ENCODE results near the gene CCDC69.

The CCDC69 gene

DNA sequence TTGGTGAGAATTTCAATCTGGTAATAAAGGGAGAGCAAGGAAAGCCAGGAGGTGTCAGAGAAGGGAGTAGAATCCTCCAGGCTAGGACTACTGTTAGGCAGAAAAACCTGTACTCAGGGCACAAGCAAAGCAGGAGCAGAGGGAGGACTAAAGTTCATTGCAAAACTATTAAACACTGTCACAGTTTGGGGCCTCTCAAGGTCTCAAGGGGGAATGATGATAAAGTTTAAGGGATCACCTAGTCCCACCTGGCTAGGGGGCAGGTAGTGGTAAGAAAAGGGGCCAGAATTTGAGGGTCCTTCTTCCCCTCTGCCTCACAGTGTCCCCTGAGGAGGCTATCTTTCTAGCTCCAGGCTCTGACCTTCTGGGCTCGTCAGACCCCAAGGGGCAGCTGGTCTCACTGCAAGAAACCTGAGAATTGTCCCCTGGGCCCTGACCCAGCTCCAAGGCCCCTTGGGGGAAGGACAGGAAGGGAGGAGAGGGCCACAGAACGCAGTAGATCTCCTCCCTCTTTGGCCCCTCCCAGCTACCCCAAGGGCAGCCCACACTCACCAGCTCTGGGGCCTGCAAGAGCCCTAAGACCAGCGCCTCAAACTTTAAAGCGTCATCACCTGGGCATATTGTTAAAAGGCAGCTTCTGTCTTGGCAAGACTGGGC lies 974 bp downstream of the CCDC69 start:
- H3K4me1 ChIP-seq (ENCODE audit: control insufficient read depth, insufficient read depth, low read length) = no peaks in the 10 kb centered on the region
- DNase-seq (ENCODE audit: low read depth, low spot score) = no peak
- H3K27ac ChIP-seq (ENCODE audit: low read length) = no peak overlapping the region
- H3K4me3 ChIP-seq (ENCODE audit: low read length) = peak overlapping the region; percentile 67; the same call in 1 of the 2 replicates
- no CpG with 5 or more reads among the region's 4 CpGs for WGBS (ENCODE audit: insufficient coverage, insufficient read length)
- no peaks in the 10 kb centered on the region for H3K27me3 ChIP-seq (ENCODE audit: control insufficient read depth, insufficient read depth, low read length)
- no peaks in the 10 kb centered on the region for H3K36me3 ChIP-seq (ENCODE audit: control insufficient read depth, insufficient read depth, low read length)
- H3K9me3 ChIP-seq (ENCODE audit: control insufficient read depth, insufficient read depth, low read length) = no peaks in the 10 kb centered on the region

DNA sequence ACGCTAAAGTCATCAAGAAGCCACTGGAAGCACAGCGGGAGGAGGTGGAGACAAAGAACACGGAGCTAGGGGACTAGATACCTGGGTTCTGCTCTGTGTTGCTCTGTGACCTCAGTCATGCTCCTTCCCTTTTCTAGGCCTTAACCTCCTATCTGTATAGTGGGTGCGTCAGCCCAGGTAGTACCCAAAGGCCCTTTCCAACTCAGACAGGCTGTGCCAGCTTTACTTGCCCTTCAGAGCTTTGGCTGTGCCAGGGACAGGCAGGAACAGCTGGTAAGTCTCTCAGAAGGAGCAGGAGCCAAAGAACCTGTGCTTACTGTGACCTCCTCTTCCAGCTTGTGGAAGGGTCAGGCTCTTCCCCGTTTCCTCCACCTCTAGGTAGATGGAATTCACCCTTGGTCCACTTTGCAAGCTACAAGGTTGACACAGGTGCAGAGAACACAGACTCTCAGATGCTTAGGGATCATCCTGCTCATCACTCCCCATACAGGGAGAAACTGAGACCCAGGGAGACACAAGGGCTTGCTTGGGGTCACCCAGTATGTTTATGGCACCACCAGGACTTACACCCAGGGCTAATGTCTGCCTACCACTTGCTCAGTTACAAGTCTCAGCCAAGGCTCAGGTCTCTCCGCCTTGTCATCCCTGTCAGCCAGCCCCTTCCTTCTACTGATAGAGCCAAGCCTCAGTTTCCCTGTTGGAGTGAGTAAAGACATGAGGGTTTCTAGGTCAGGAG lies 1.7 kb downstream of the CCDC69 start:
- Histone ChIP-seq H3K4me3 (ENCODE audit: low read length) (no peak overlapping the region), H3K9me3 (ENCODE audit: control insufficient read depth, insufficient read depth, low read length) (no peaks in the 10 kb centered on the region), H3K4me1 (ENCODE audit: control insufficient read depth, insufficient read depth, low read length) (no peaks in the 10 kb centered on the region), H3K27me3 (ENCODE audit: control insufficient read depth, insufficient read depth, low read length) (no peaks in the 10 kb centered on the region), H3K27ac (ENCODE audit: low read length) (no peak overlapping the region), H3K36me3 (ENCODE audit: control insufficient read depth, insufficient read depth, low read length) (no peaks in the 10 kb centered on the region)
- no CpG with 5 or more reads among the region's 6 CpGs for WGBS (ENCODE audit: insufficient coverage, insufficient read length)
- DNase-seq (ENCODE audit: low read depth, low spot score) = no peak

DNA sequence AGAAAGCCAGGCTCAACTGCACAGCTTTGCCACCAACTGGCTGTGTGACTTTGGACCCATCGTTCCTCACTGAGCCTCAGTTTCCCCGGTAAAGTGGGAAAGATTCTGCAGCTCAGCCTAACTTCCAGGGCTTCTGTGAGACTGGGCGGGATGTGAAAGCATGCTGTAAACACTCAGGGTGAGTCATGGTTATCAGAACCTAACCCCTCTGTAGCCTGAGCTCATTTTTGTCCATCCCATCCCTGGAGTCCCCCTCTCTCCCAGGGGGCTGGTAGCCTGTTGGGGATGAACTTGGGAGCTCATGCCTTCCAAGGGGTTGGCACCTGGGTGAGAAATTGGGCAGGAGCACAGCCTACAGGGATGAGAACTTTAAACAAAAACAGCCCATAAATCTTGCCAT lies 2.3 kb downstream of the CCDC69 start:
- Histone ChIP-seq H3K4me3 (ENCODE audit: low read length) (no peak overlapping the region), H3K36me3 (ENCODE audit: control insufficient read depth, insufficient read depth, low read length) (no peaks in the 10 kb centered on the region), H3K27ac (ENCODE audit: low read length) (no peak overlapping the region), H3K4me1 (ENCODE audit: control insufficient read depth, insufficient read depth, low read length) (no peaks in the 10 kb centered on the region), H3K27me3 (ENCODE audit: control insufficient read depth, insufficient read depth, low read length) (no peaks in the 10 kb centered on the region), H3K9me3 (ENCODE audit: control insufficient read depth, insufficient read depth, low read length) (no peaks in the 10 kb centered on the region)
- DNase-seq (ENCODE audit: low read depth, low spot score) = no peak
- whole genome bisulfite sequencing (ENCODE audit: insufficient coverage, insufficient read length) = no CpG with 5 or more reads among the region's 3 CpGs

DNA sequence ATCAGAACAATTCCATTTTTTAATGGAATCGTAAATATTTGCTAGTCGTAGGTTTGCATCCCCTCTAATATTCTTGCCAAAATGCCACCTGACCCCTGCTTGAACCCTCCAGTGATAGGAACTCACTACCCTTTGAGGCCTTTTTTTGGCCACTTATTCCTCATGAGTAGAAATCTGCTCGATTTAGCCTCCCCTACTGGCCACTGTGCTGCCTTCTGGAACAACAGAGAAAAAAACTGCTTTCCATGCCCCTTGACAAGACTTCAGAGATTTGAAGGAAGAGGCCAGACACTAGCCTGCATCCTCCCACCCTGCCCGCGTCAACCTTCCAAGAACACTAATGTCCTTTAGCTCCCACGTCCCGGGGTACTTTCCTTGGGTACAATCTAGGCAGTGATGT lies 4.1 kb downstream of the CCDC69 start:
- no CpG with 5 or more reads among the region's 7 CpGs for WGBS (ENCODE audit: insufficient coverage, insufficient read length)
- Histone ChIP-seq H3K4me3 (ENCODE audit: low read length) (no peak overlapping the region), H3K27ac (ENCODE audit: low read length) (no peak overlapping the region), H3K4me1 (ENCODE audit: control insufficient read depth, insufficient read depth, low read length) (no peaks in the 10 kb centered on the region), H3K9me3 (ENCODE audit: control insufficient read depth, insufficient read depth, low read length) (no peaks in the 10 kb centered on the region), H3K27me3 (ENCODE audit: control insufficient read depth, insufficient read depth, low read length) (no peaks in the 10 kb centered on the region), H3K36me3 (ENCODE audit: control insufficient read depth, insufficient read depth, low read length) (no peaks in the 10 kb centered on the region)
- DNase-seq (ENCODE audit: low read depth, low spot score) = no peak

DNA sequence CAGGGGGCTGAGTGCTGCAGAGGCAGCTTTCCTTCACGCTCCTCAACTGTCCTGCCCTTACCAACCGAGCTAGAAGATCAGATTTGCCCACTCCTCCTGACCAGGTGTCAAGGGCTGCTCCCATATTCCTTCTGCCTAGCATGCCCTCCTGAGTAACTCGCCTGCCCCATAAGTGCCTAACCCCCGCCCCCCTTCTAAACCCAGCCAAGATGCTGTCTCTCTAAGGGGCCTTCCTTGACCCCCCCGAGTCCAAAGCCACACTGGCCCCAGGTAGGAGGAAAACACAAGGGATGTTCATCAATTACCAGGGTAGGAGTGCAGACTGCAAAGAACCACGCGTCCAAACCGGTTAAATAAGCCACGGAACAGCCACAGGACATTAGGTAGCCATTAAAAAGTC lies 4.8 kb downstream of the CCDC69 start:
- H3K4me3 ChIP-seq (ENCODE audit: low read length) = no peak overlapping the region
- no peaks in the 10 kb centered on the region for H3K4me1 ChIP-seq (ENCODE audit: control insufficient read depth, insufficient read depth, low read length)
- no peak for DNase-seq (ENCODE audit: low read depth, low spot score)
- no peaks in the 10 kb centered on the region for H3K9me3 ChIP-seq (ENCODE audit: control insufficient read depth, insufficient read depth, low read length)
- no peak overlapping the region for H3K27ac ChIP-seq (ENCODE audit: low read length)
- no peaks in the 10 kb centered on the region for H3K27me3 ChIP-seq (ENCODE audit: control insufficient read depth, insufficient read depth, low read length)
- no CpG with 5 or more reads among the region's 9 CpGs for WGBS (ENCODE audit: insufficient coverage, insufficient read length)
- H3K36me3 ChIP-seq (ENCODE audit: control insufficient read depth, insufficient read depth, low read length) = no peaks in the 10 kb centered on the region

DNA sequence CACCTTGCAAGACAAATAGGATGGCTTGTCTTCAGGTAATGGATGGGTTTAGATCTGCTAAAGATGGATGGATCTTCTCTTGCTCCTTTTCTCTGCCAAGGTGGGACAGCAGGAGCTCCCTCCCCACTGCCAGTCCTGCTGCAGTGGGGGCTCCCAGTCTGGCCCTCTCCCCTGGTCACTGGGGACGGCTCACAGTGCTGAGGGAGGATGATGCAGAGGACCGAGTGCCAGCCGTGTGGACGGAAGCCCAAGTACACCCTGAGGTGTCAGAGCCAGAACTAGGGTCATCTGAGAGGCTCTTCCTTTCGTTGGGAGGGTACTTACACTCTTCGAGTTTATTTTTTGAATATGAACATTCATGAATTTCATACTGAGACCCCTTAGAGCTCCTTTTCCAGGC lies 5.7 kb downstream of the CCDC69 start:
- no CpG with 5 or more reads among the region's 6 CpGs for WGBS (ENCODE audit: insufficient coverage, insufficient read length)
- no peaks in the 10 kb centered on the region for H3K4me1 ChIP-seq (ENCODE audit: control insufficient read depth, insufficient read depth, low read length)
- no peak overlapping the region for H3K27ac ChIP-seq (ENCODE audit: low read length)
- no peaks in the 10 kb centered on the region for H3K36me3 ChIP-seq (ENCODE audit: control insufficient read depth, insufficient read depth, low read length)
- no peaks in the 10 kb centered on the region for H3K9me3 ChIP-seq (ENCODE audit: control insufficient read depth, insufficient read depth, low read length)
- no peak overlapping the region for H3K4me3 ChIP-seq (ENCODE audit: low read length)
- no peak for DNase-seq (ENCODE audit: low read depth, low spot score)
- no peaks in the 10 kb centered on the region for H3K27me3 ChIP-seq (ENCODE audit: control insufficient read depth, insufficient read depth, low read length)

DNA sequence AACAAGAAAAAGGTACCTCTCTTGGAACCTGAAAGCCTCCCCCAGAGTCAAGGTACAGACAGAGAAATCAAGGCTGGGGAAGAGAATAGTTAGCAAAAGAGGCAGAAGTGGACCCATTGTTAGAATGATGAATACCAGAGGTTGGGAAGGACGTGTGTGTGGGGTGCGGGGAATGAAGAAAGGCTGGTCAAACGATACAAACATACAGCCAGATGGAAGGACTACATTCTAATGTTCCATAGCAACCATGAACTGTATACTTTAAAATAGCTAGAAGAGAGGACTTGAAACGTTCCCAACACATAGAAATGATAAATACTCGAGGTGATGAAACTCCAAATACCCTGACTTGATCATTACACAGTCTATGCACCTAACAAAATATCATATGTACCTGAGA lies 7.1 kb downstream of the CCDC69 start:
- WGBS (ENCODE audit: insufficient coverage, insufficient read length) = no CpG with 5 or more reads among the region's 5 CpGs
- no peaks in the 10 kb centered on the region for H3K27me3 ChIP-seq (ENCODE audit: control insufficient read depth, insufficient read depth, low read length)
- no peaks in the 10 kb centered on the region for H3K9me3 ChIP-seq (ENCODE audit: control insufficient read depth, insufficient read depth, low read length)
- H3K27ac ChIP-seq (ENCODE audit: low read length) = no peak overlapping the region
- DNase-seq (ENCODE audit: low read depth, low spot score) = no peak
- H3K4me1 ChIP-seq (ENCODE audit: control insufficient read depth, insufficient read depth, low read length) = no peaks in the 10 kb centered on the region
- H3K4me3 ChIP-seq (ENCODE audit: low read length) = no peak overlapping the region
- H3K36me3 ChIP-seq (ENCODE audit: control insufficient read depth, insufficient read depth, low read length) = no peaks in the 10 kb centered on the region

DNA sequence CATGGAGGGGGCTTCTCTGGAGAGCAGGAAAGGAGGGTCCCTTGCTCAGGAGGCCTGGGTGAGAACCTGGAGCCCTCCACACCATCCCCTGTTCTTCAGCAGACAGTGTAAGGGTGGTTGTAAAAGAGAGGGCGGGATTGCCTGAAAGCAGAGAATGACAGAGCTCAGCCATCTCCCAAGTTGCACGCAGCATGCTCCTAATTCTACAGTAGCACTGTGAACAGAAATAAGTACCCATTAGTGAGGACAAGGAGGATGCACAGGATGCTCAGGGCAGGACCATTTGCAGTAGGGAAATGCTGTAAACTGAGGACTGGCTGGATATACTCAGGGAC lies 8.4 kb downstream of the CCDC69 start:
- WGBS (ENCODE audit: insufficient coverage, insufficient read length) = no CpG with 5 or more reads among the region's 2 CpGs
- H3K9me3 ChIP-seq (ENCODE audit: control insufficient read depth, insufficient read depth, low read length) = no peaks in the 10 kb centered on the region
- no peak for DNase-seq (ENCODE audit: low read depth, low spot score)
- H3K4me3 ChIP-seq (ENCODE audit: low read length) = no peak overlapping the region
- H3K36me3 ChIP-seq (ENCODE audit: control insufficient read depth, insufficient read depth, low read length) = no peaks in the 10 kb centered on the region
- H3K27ac ChIP-seq (ENCODE audit: low read length) = no peak overlapping the region
- H3K27me3 ChIP-seq (ENCODE audit: control insufficient read depth, insufficient read depth, low read length) = no peaks in the 10 kb centered on the region
- H3K4me1 ChIP-seq (ENCODE audit: control insufficient read depth, insufficient read depth, low read length) = no peaks in the 10 kb centered on the region

DNA sequence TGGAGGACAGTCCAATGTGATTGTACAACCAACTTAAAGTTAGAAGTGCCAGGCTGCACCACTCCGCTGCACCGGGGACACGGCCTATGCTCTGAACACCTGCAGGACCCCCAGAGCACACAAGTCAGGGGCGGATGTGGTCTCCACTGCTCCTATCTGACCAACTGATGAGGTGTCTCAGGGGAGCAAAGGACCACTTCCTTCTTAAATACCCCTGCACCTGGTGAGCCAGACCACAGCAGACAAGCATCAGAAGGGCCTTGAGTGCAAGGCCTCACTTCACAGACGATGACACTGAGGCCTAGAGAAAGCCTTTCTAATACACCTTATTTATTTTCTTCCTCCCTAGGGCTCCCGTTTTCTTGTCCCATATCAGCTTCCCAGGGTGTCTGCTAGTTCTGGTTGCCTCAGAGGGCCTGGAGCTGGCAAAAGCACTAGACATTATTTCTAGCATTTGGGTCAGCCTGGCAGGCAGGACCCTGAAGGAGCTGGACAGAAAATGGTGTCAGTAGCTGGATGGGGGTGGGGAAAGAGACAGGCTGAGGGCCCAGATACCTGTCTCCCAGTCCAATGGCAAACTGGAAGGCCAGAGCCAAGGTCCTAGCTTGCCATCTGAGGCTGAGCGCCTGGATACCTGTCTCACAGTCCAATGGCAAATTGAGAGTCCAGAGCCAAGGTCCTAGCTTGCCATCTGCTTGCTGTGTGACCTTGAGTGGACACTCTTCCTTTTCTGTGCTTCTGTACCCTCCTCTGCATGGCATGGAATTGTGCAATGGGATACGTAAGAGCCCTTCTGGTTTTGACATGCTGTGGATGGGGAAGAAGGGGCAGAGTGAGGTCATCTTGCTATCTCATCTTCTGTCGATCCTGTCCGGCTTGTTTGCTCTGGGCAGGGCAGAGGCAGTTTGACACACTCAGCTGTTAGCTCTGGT lies 9.0 kb downstream of the CCDC69 start:
- DNase-seq (ENCODE audit: low read depth, low spot score) = no peak
- no CpG with 5 or more reads among the region's 10 CpGs for WGBS (ENCODE audit: insufficient coverage, insufficient read length)
- Histone ChIP-seq H3K4me1 (ENCODE audit: control insufficient read depth, insufficient read depth, low read length) (no peaks in the 10 kb centered on the region), H3K4me3 (ENCODE audit: low read length) (no peak overlapping the region), H3K27ac (ENCODE audit: low read length) (no peak overlapping the region), H3K27me3 (ENCODE audit: control insufficient read depth, insufficient read depth, low read length) (no peaks in the 10 kb centered on the region), H3K36me3 (ENCODE audit: control insufficient read depth, insufficient read depth, low read length) (no peaks in the 10 kb centered on the region), H3K9me3 (ENCODE audit: control insufficient read depth, insufficient read depth, low read length) (no peaks in the 10 kb centered on the region)

DNA sequence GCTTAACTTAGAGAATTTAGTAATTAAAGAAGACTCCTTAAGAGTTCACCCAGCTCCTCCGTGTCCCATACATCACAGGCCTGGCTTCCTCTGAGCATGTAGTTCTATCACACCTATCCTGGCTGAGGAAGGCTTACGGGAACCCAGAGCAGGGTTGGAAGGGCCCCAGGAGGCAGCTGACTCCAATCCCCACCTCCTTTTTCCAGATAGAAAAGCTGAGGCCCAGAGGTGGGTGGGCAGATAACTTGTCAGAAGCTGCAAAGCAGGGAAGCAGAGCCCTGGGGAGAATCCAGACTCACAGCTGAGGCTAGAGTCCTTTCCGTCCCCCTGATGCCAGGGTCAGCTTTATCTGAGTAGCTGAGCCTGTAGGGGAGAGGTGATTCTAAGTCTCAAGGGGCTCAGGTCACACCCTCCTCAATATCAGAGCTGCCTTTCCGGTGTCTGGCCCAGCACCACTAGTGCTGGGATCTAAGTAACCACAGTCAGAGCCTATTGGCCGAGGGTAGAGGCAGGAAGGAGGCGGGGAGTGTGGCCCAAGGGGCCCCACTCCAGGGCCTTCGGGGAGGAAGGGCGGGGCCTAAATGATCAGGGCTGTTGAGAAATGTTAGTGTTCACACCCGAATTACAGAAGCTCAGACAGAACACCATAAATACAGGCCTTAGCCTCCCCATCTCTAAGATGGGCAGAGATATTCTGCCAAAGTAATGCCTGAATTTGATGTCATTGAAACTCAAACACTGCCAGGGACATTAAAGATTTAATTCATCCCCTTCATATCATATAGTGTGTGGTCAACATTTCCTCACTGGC lies 9.9 kb downstream of the CCDC69 start:
- H3K27ac ChIP-seq (ENCODE audit: low read length) = no peak overlapping the region
- no peak for DNase-seq (ENCODE audit: low read depth, low spot score)
- H3K4me1 ChIP-seq (ENCODE audit: control insufficient read depth, insufficient read depth, low read length) = no peaks in the 10 kb centered on the region
- no CpG with 5 or more reads among the region's 9 CpGs for WGBS (ENCODE audit: insufficient coverage, insufficient read length)
- no peaks in the 10 kb centered on the region for H3K9me3 ChIP-seq (ENCODE audit: control insufficient read depth, insufficient read depth, low read length)
- H3K4me3 ChIP-seq (ENCODE audit: low read length) = no peak overlapping the region
- H3K36me3 ChIP-seq (ENCODE audit: control insufficient read depth, insufficient read depth, low read length) = no peaks in the 10 kb centered on the region
- no peaks in the 10 kb centered on the region for H3K27me3 ChIP-seq (ENCODE audit: control insufficient read depth, insufficient read depth, low read length)
